HCT116 (cell line): Measurements from ENCODE around the gene IQGAP2. TPM values are rescaled to one million over a fixed set of nuclear protein-coding genes. Genes with fewer than 3 reads are reported as not detected.

Source experiments
- ATAC-seq: fragments of 200-7000 bp; cut with Tn5 transposase; 2 replicates; pipeline ENCODE4 v1.9.1; 2020; ENCODE audit warnings: mild to moderate bottlenecking, moderate library complexity
- BruUV-seq: library from RNA; stranded (reverse); fragments of 400-500 nt; replicated peaks from 2 replicates; lab custom pipeline; 2021; lab: Mats Ljungman, UMichigan
- CTCF ChIA-PET: fragments of 300-600 bp; sonication (Branson Sonifier 250); formaldehyde crosslinking; loops from one replicate; lab custom pipeline; 2021; ENCODE audit warnings: antibody characterized with exemption; lab: Charles Lee
- POLR2A ChIA-PET: fragments of 300-600, 350-600 bp; sonication (Branson Sonifier 250); formaldehyde crosslinking; loops from one replicate; lab custom pipeline; 2021; ENCODE audit warnings: antibody characterized with exemption; lab: Charles Lee
- RAD21 ChIA-PET, 2 experiments: fragments of 300-600 bp; sonication (Branson Sonifier 250); formaldehyde crosslinking; loops; one replicate each; lab custom pipeline; 2023; ENCODE audit warnings: low total read pairs in 2 of 2; ENCODE audit not compliant: uncharacterized antibody in 2 of 2, unreplicated experiment in 2 of 2, low non-redundant PET in 1 of 2; lab: Charles Lee
- DNase-seq: peaks from one replicate; pipeline ENCODE4 v3.0.0-alpha.2; 2010; ENCODE audit warnings: low read depth, low spot score
- H2AFZ ChIP-seq: fragments of 200-600 bp; shearing (Covaris generic), sonication (generic); 2 replicates; pipeline ENCODE4 v1.6.1; 2017; ENCODE audit warnings: low read depth, mixed run types, mixed read lengths, antibody characterized with exemption, low read length; ENCODE audit not compliant: poor library complexity, severe bottlenecking
- H3K27ac ChIP-seq: 2 replicates; pipeline ENCODE4 v1.5.1; 2012; ENCODE audit warnings: low read depth, low read length
- H3K27me3 ChIP-seq: fragments of 200-600 bp; sonication (generic); 2 replicates; pipeline ENCODE4 v1.6.1; 2016; ENCODE audit warnings: mixed run types, low read length, mixed read lengths; ENCODE audit not compliant: insufficient read depth
- H3K36me3 ChIP-seq, 2 experiments: fragments of 200-500 bp in 1 of 2; fragments of 200-600 bp in 1 of 2; sonication (Bioruptor generic) in 1 of 2; sonication (generic) in 1 of 2; 2 replicates each; pipeline versions ENCODE4 v1.5.1 to v1.6.1; 2014 to 2016; ENCODE audit warnings: low read length in 2 of 2, inconsistent platforms in 1 of 2, mixed read lengths in 1 of 2, mixed run types in 1 of 2; ENCODE audit not compliant: insufficient read depth in 2 of 2, control insufficient read depth in 1 of 2
- H3K4me1 ChIP-seq, 2 experiments: fragments of 200-600 bp in 1 of 2; sonication (generic) in 1 of 2; 2 replicates each; pipeline versions ENCODE4 v1.5.1 to v1.6.1; 2012 to 2017; ENCODE audit warnings: low read length in 2 of 2, inconsistent platforms in 1 of 2, mild to moderate bottlenecking in 1 of 2, mixed read lengths in 1 of 2, mixed run types in 1 of 2, moderate library complexity in 1 of 2; ENCODE audit not compliant: insufficient read depth in 2 of 2, control insufficient read depth in 1 of 2
- H3K4me2 ChIP-seq: fragments of 200-600 bp; sonication (generic); 2 replicates; pipeline ENCODE4 v1.6.1; 2017; ENCODE audit warnings: mixed run types, low read length, mixed read lengths
- H3K4me3 ChIP-seq, 2 experiments: fragments of 200-600 bp in 1 of 2; sonication (generic) in 1 of 2; replicated peaks in 1 of 2; 2 replicates each; pipeline ENCODE4 v1.5.1; 2011 to 2016; ENCODE audit warnings: low read length in 2 of 2, control low read depth in 1 of 2, low read depth in 1 of 2, mild to moderate bottlenecking in 1 of 2, mixed read lengths in 1 of 2, mixed run types in 1 of 2
- H3K79me2 ChIP-seq: fragments of 200-600 bp; sonication (generic); 2 replicates; pipeline ENCODE4 v1.6.1; 2017; ENCODE audit warnings: mild to moderate bottlenecking, mixed run types, low read length, moderate library complexity, mixed read lengths; ENCODE audit not compliant: insufficient read depth
- H3K9ac ChIP-seq: fragments of 200-600 bp; sonication (generic); 2 replicates; pipeline ENCODE4 v1.6.1; 2016; ENCODE audit warnings: low read length, mixed read lengths
- H3K9me2 ChIP-seq: fragments of 200-600 bp; sonication (generic), shearing (Covaris generic); 2 replicates; pipeline ENCODE4 v1.6.1; 2017; ENCODE audit warnings: mixed run types, mild to moderate bottlenecking, moderate library complexity; ENCODE audit not compliant: insufficient read depth
- H3K9me3 ChIP-seq, 2 experiments: fragments of 200-500 bp in 1 of 2; fragments of 200-600 bp in 1 of 2; sonication (Bioruptor generic) in 1 of 2; sonication (generic) in 1 of 2; 2 replicates each; pipeline ENCODE4 v1.6.1; 2014 to 2017; ENCODE audit warnings: low read length in 2 of 2, mixed read lengths in 2 of 2, inconsistent platforms in 1 of 2, low read depth in 1 of 2, mild to moderate bottlenecking in 1 of 2, mixed run types in 1 of 2, moderate library complexity in 1 of 2; ENCODE audit not compliant: control insufficient read depth in 1 of 2, insufficient read depth in 1 of 2
- H4K20me1 ChIP-seq: fragments of 200-600 bp; sonication (generic), shearing (Covaris generic); 2 replicates; pipeline ENCODE4 v1.6.1; 2017; ENCODE audit warnings: mixed run types, mild to moderate bottlenecking, moderate library complexity; ENCODE audit not compliant: insufficient read depth
- CTCF ChIP-seq, 3 experiments: fragments of 200-600 bp in 1 of 3; sonication (generic) in 1 of 3; IDR thresholded peaks in 2 of 3; conservative IDR thresholded peaks in 1 of 3; 2 replicates each; pipeline ENCODE4 v1.5.1; 2012 to 2017; ENCODE audit warnings: low read depth in 2 of 3, low read length in 2 of 3, antibody characterized with exemption in 1 of 3, borderline replicate concordance in 1 of 3, control low read depth in 1 of 3, mild to moderate bottlenecking in 1 of 3, mixed read lengths in 1 of 3, mixed run types in 1 of 3, moderate library complexity in 1 of 3; ENCODE audit not compliant: insufficient read depth in 1 of 3
- ELF1 ChIP-seq: IDR thresholded peaks from 2 replicates; pipeline ENCODE4 v1.6.1; 2012; ENCODE audit warnings: low read depth, borderline replicate concordance
- POLR2A ChIP-seq: IDR thresholded peaks from 2 replicates; pipeline ENCODE4 v1.7.0; 2011; ENCODE audit warnings: borderline replicate concordance; ENCODE audit not compliant: insufficient read depth, insufficient read length; ENCODE audit errors: extremely low read depth
- SRF ChIP-seq: IDR thresholded peaks from 2 replicates; pipeline ENCODE4 v1.6.1; 2012; ENCODE audit warnings: low read depth
- TCF7L2 ChIP-seq: IDR thresholded peaks from 2 replicates; pipeline ENCODE4 v1.7.0; 2011; ENCODE audit warnings: borderline replicate concordance, inconsistent platforms; ENCODE audit not compliant: insufficient read depth, insufficient read length; ENCODE audit errors: extremely low read depth
- ZBTB33 ChIP-seq: IDR thresholded peaks from 2 replicates; pipeline ENCODE4 v1.6.1; 2011; ENCODE audit warnings: mild to moderate bottlenecking, low read length, moderate library complexity; ENCODE audit not compliant: insufficient replicate concordance; ENCODE audit errors: extremely low read depth
- intact Hi-C: fragments of 100-400 bp; cut with micrococcal nuclease; formaldehyde crosslinking; loops from 2 replicates; pipeline ENCODE4 v1.10.0; 2022
- total RNA-seq: library from RNA; stranded (reverse); gene quantifications from one replicate; pipeline ENCODE4 v1.2.1, GENCODE V29; 2021; ENCODE audit not compliant: unreplicated experiment

The IQGAP2 gene
- total RNA-seq, 1 experiment from 2014 or later, result 2.0 TPM

DNA sequence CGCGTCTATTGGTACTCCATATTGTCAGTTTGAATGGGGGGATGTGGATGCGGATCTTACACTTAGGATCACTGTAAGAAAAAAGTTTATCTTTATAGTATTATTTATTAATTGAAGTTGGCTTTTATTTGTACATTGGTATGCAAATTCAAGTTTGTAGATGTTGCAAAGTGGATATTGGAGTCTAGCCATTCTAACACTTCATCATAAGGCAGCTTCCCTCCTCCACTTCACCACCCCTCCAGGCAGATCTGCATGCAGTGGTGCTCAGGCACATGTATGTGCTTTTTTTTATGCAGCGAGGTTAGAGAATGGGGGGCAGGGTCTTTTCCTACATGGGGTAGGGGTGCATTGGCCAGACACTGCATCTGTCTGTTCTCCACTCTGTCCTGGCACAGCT lies 84.3 kb downstream of the IQGAP2 start:
- no peaks in the 10 kb centered on the region for H3K79me2 ChIP-seq
- H3K9me2 ChIP-seq, result no peaks in the 10 kb centered on the region
- no peak overlapping the region for H3K4me3 ChIP-seq
- TF ChIP-seq ZBTB33, result no peak
- POLR2A ChIA-PET, result no interaction called here
- ATAC-seq (no peak), DNase-seq (no peak)
- RAD21 ChIA-PET, result no interaction called here
- no peaks in the 10 kb centered on the region for H3K9me3 ChIP-seq
- no peaks in the 10 kb centered on the region for H3K36me3 ChIP-seq
- no peak overlapping the region for H3K4me2 ChIP-seq
- no peaks in the 10 kb centered on the region for H3K27me3 ChIP-seq
- CTCF ChIA-PET, result no interaction called here
- H4K20me1 ChIP-seq, result no peaks in the 10 kb centered on the region
- no peak overlapping the region for H2AFZ ChIP-seq
- intact Hi-C loops, result no loop called here
- H3K27ac ChIP-seq, result no peak overlapping the region
- H3K4me1 ChIP-seq, result no peaks in the 10 kb centered on the region
- no TSS peak for BruUV-seq
- H3K9ac ChIP-seq, result no peak overlapping the region

GRCh38 chr5:76487821-76488220 lies 84.7 kb downstream of the IQGAP2 start:
- H3K4me1 ChIP-seq, result no peaks in the 10 kb centered on the region
- H4K20me1 ChIP-seq, result no peaks in the 10 kb centered on the region
- no peak for ATAC-seq
- H3K4me3 ChIP-seq, result no peak overlapping the region
- no peaks in the 10 kb centered on the region for H3K9me2 ChIP-seq
- no peak overlapping the region for H3K4me2 ChIP-seq
- BruUV-seq, result no TSS peak
- H3K36me3 ChIP-seq, result no peaks in the 10 kb centered on the region
- no peak overlapping the region for H3K9ac ChIP-seq
- H2AFZ ChIP-seq, result no peak overlapping the region
- ChIA-PET CTCF (no interaction called here), POLR2A (no interaction called here), RAD21 (no interaction called here)
- intact Hi-C loops, result no loop called here
- H3K27ac ChIP-seq, result no peak overlapping the region
- DNase-seq, result no peak
- no peak for TF ChIP-seq POLR2A
- TF ChIP-seq CTCF (IDR thresholded peaks at IDR 0.05 in 2 of 3, conservative IDR thresholded peaks at IDR 0.05 in 1 of 3; ENCODE audit: borderline replicate concordance in 1 of 3, insufficient read depth in 1 of 3, low read depth in 2 of 3, low read length in 2 of 3), result no peak
- no peak for TF ChIP-seq TCF7L2
- no peak for TF ChIP-seq ELF1
- TF ChIP-seq SRF, result no peak
- H3K9me3 ChIP-seq, result no peaks in the 10 kb centered on the region
- no peaks in the 10 kb centered on the region for H3K27me3 ChIP-seq
- no peaks in the 10 kb centered on the region for H3K79me2 ChIP-seq
